IPS DF 6.9 (cell line): ENCODE results near the gene TM9SF4.
A peak's percentile ranks its signal among the peaks of the same experiment; 100 is the strongest.

ENCODE experiments used
- DNase-seq: peaks from one replicate; pipeline ENCODE4 v3.0.0-alpha.2; 2013; ENCODE audit warnings: low read depth, low spot score
- H3K27ac ChIP-seq: one replicate; pipeline ENCODE4 v1.5.1; 2013; ENCODE audit warnings: low read length, control low read depth
- H3K27me3 ChIP-seq: 2 replicates; pipeline ENCODE4 v1.6.1; 2013; ENCODE audit warnings: mild to moderate bottlenecking, low read length; ENCODE audit not compliant: control insufficient read depth, insufficient read depth
- H3K36me3 ChIP-seq: 2 replicates; pipeline ENCODE4 v1.6.1; 2013; ENCODE audit warnings: low read length; ENCODE audit not compliant: control insufficient read depth, insufficient read depth
- H3K4me1 ChIP-seq: 2 replicates; pipeline ENCODE4 v1.6.1; 2013; ENCODE audit warnings: low read length; ENCODE audit not compliant: control insufficient read depth, insufficient read depth
- H3K4me3 ChIP-seq: 2 replicates; pipeline ENCODE4 v1.5.1; 2013; ENCODE audit warnings: mild to moderate bottlenecking, low read length
- H3K9me3 ChIP-seq: 2 replicates; pipeline ENCODE4 v1.6.1; 2013; ENCODE audit warnings: low read length, inconsistent platforms; ENCODE audit not compliant: control insufficient read depth, insufficient read depth
- WGBS: extraction: QIAGEN DNeasy Blood & Tissue Kit; methylation state at CpG from one replicate; pipeline ENCODE4 v1.1.7; 2013; ENCODE audit warnings: mixed read lengths, missing lambda C conversion rate; ENCODE audit not compliant: insufficient read length, insufficient coverage; 5-methylcytosine and 5-hydroxymethylcytosine counted together

TM9SF4 gene

GRCh38 chr20:32142088-32142487, 32.6 kb downstream of the TM9SF4 start:
- Histone ChIP-seq H3K36me3 (peaks cover 49% of the 10 kb centered on the region), H3K9me3 (no peaks in the 10 kb centered on the region), H3K4me1 (no peaks in the 10 kb centered on the region), H3K4me3 (no peak overlapping the region), H3K27ac (no peak overlapping the region), H3K27me3 (no peaks in the 10 kb centered on the region)
- WGBS, result no CpG with 5 or more reads among the region's 5 CpGs
- no peak for DNase-seq

GRCh38 chr20:32142991-32143390, 33.5 kb downstream of the TM9SF4 start:
- Histone ChIP-seq H3K9me3 (no peaks in the 10 kb centered on the region), H3K36me3 (peaks cover 49% of the 10 kb centered on the region), H3K4me3 (no peak overlapping the region), H3K4me1 (no peaks in the 10 kb centered on the region), H3K27ac (no peak overlapping the region), H3K27me3 (no peaks in the 10 kb centered on the region)
- no CpG with 5 or more reads among the region's 15 CpGs for WGBS
- DNase-seq, result no peak

GRCh38 chr20:32144898-32145662, 35.6 kb downstream of the TM9SF4 start:
- WGBS, result no CpG with 5 or more reads among the region's 8 CpGs
- no peak for DNase-seq
- no peaks in the 10 kb centered on the region for H3K4me1 ChIP-seq
- peaks cover 44% of the 10 kb centered on the region for H3K36me3 ChIP-seq
- no peaks in the 10 kb centered on the region for H3K27me3 ChIP-seq
- H3K27ac ChIP-seq, result no peak overlapping the region
- no peak overlapping the region for H3K4me3 ChIP-seq
- H3K9me3 ChIP-seq, result no peaks in the 10 kb centered on the region

GRCh38 chr20:32149566-32150170, 40.2 kb downstream of the TM9SF4 start:
- Histone ChIP-seq H3K27me3 (no peaks in the 10 kb centered on the region), H3K4me3 (no peak overlapping the region), H3K9me3 (no peaks in the 10 kb centered on the region), H3K4me1 (no peaks in the 10 kb centered on the region), H3K27ac (no peak overlapping the region), H3K36me3 (peaks cover 30% of the 10 kb centered on the region)
- no CpG with 5 or more reads among the region's 8 CpGs for WGBS
- DNase-seq, result no peak

GRCh38 chr20:32150291-32150848, 40.9 kb downstream of the TM9SF4 start:
- no peaks in the 10 kb centered on the region for H3K9me3 ChIP-seq
- H3K27ac ChIP-seq, result no peak overlapping the region
- H3K36me3 ChIP-seq, result peaks cover 24% of the 10 kb centered on the region
- WGBS, result no CpG with 5 or more reads among the region's 10 CpGs
- DNase-seq, result no peak
- no peak overlapping the region for H3K4me3 ChIP-seq
- H3K4me1 ChIP-seq, result no peaks in the 10 kb centered on the region
- H3K27me3 ChIP-seq, result no peaks in the 10 kb centered on the region

GRCh38 chr20:32152421-32153155, 43.1 kb downstream of the TM9SF4 start:
- Histone ChIP-seq H3K27ac (no peak overlapping the region), H3K9me3 (no peaks in the 10 kb centered on the region), H3K4me3 (no peak overlapping the region), H3K4me1 (no peaks in the 10 kb centered on the region), H3K36me3 (peaks cover 16% of the 10 kb centered on the region; the same call in 1 of the 2 replicates), H3K27me3 (no peaks in the 10 kb centered on the region)
- WGBS, result no CpG with 5 or more reads among the region's 6 CpGs
- no peak for DNase-seq

- no peaks in the 10 kb centered on the region for H3K9me3 ChIP-seq
- WGBS, result no CpG with 5 or more reads among the region's 4 CpGs
- H3K27ac ChIP-seq, result no peak overlapping the region
- H3K36me3 ChIP-seq, result peaks cover 21% of the 10 kb centered on the region; the same call in 1 of the 2 replicates
- DNase-seq, result no peak
- no peaks in the 10 kb centered on the region for H3K4me1 ChIP-seq
- H3K27me3 ChIP-seq, result no peaks in the 10 kb centered on the region
- no peak overlapping the region for H3K4me3 ChIP-seq
Measured at GRCh38 chr20:32153156-32153665, 43.7 kb downstream of the TM9SF4 start.

- no peak for DNase-seq
- no peak overlapping the region for H3K27ac ChIP-seq
- no peaks in the 10 kb centered on the region for H3K4me1 ChIP-seq
- H3K9me3 ChIP-seq, result no peaks in the 10 kb centered on the region
- H3K27me3 ChIP-seq, result no peaks in the 10 kb centered on the region
- WGBS, result no CpG with 5 or more reads among the region's 5 CpGs
- H3K4me3 ChIP-seq, result no peak overlapping the region
- peaks cover 21% of the 10 kb centered on the region; the same call in 1 of the 2 replicates for H3K36me3 ChIP-seq
Measured at GRCh38 chr20:32153771-32154170, 44.3 kb downstream of the TM9SF4 start.

- H3K9me3 ChIP-seq, result no peaks in the 10 kb centered on the region
- WGBS, result no CpG with 5 or more reads among the region's 11 CpGs
- H3K36me3 ChIP-seq, result peaks cover 22% of the 10 kb centered on the region; the same call in 1 of the 2 replicates
- H3K4me1 ChIP-seq, result no peaks in the 10 kb centered on the region
- no peak overlapping the region for H3K4me3 ChIP-seq
- peak; percentile 37 for DNase-seq
- H3K27me3 ChIP-seq, result no peaks in the 10 kb centered on the region
- H3K27ac ChIP-seq, result no peak overlapping the region
Measured at GRCh38 chr20:32155017-32155981, 45.8 kb downstream of the TM9SF4 start.
